Trophoblast cell (in vitro differentiated cells and primary cell): ENCODE data around the gene ANKS3.
A peak's percentile ranks its signal among the peaks of the same experiment; 100 is the strongest.

Experiments used
- DNase-seq, 2 donors: peaks; one replicate each; pipeline ENCODE4 v3.0.0-alpha.2; 2016
- H2AFZ ChIP-seq: 2 replicates; pipeline ENCODE4 v1.6.1; 2013; ENCODE audit warnings: low read length, moderate library complexity, mild to moderate bottlenecking; ENCODE audit not compliant: insufficient read depth, poor library complexity
- H2AK5ac ChIP-seq: 2 replicates; pipeline ENCODE4 v1.6.1; 2013; ENCODE audit warnings: mild to moderate bottlenecking, low read length
- H2BK120ac ChIP-seq: 2 replicates; pipeline ENCODE4 v1.6.1; 2013; ENCODE audit warnings: low read length, mild to moderate bottlenecking, moderate library complexity; ENCODE audit not compliant: insufficient read depth, poor library complexity
- H2BK12ac ChIP-seq: 2 replicates; pipeline ENCODE4 v1.6.1; 2013; ENCODE audit warnings: mild to moderate bottlenecking, low read length, moderate library complexity
- H2BK5ac ChIP-seq: 2 replicates; pipeline ENCODE4 v1.6.1; 2013; ENCODE audit warnings: low read length, low read depth, moderate library complexity, mild to moderate bottlenecking; ENCODE audit not compliant: poor library complexity
- H3K14ac ChIP-seq: 2 replicates; pipeline ENCODE4 v1.6.1; 2013; ENCODE audit warnings: mild to moderate bottlenecking, low read length
- H3K18ac ChIP-seq: 2 replicates; pipeline ENCODE4 v1.6.1; 2013; ENCODE audit warnings: mild to moderate bottlenecking, low read length
- H3K23ac ChIP-seq: 2 replicates; pipeline ENCODE4 v1.6.1; 2013; ENCODE audit warnings: low read length
- H3K27ac ChIP-seq: 2 replicates; pipeline ENCODE4 v1.5.1; 2013; ENCODE audit warnings: low read depth, mild to moderate bottlenecking, inconsistent platforms, low read length, moderate library complexity
- H3K27me3 ChIP-seq: 2 replicates; pipeline ENCODE4 v1.6.1; 2013; ENCODE audit warnings: inconsistent platforms, mild to moderate bottlenecking, low read length, moderate library complexity; ENCODE audit not compliant: insufficient read depth
- H3K36me3 ChIP-seq, 2 experiments: 1 replicate in 1 of 2; 2 replicates in 1 of 2; pipeline ENCODE4 v1.6.1; 2013; ENCODE audit warnings: low read length in 2 of 2, mild to moderate bottlenecking in 2 of 2, moderate library complexity in 1 of 2; ENCODE audit not compliant: insufficient read depth in 2 of 2, control insufficient read depth in 1 of 2
- H3K4ac ChIP-seq: 2 replicates; pipeline ENCODE4 v1.6.1; 2013; ENCODE audit warnings: low read depth, mild to moderate bottlenecking, low read length, moderate library complexity
- H3K4me1 ChIP-seq, 2 experiments: 1 replicate in 1 of 2; 2 replicates in 1 of 2; pipeline ENCODE4 v1.6.1; 2013; ENCODE audit warnings: low read length in 2 of 2, mild to moderate bottlenecking in 2 of 2, moderate library complexity in 1 of 2; ENCODE audit not compliant: insufficient read depth in 2 of 2, control insufficient read depth in 1 of 2
- H3K4me2 ChIP-seq: 2 replicates; pipeline ENCODE4 v1.6.1; 2013; ENCODE audit warnings: inconsistent platforms, mild to moderate bottlenecking, low read length, moderate library complexity
- H3K4me3 ChIP-seq: 2 replicates; pipeline ENCODE4 v1.5.1; 2013; ENCODE audit warnings: mild to moderate bottlenecking, low read depth, low read length, inconsistent platforms
- H3K79me1 ChIP-seq: one replicate; pipeline ENCODE4 v1.6.1; 2013; ENCODE audit warnings: low read length
- H3K79me2 ChIP-seq: 2 replicates; pipeline ENCODE4 v1.6.1; 2013; ENCODE audit warnings: low read length, mild to moderate bottlenecking; ENCODE audit not compliant: control insufficient read depth, insufficient read depth, poor library complexity
- H3K9ac ChIP-seq: 2 replicates; pipeline ENCODE4 v1.6.1; 2013; ENCODE audit warnings: mild to moderate bottlenecking, low read length
- H3K9me3 ChIP-seq: 2 replicates; pipeline ENCODE4 v1.6.1; 2013; ENCODE audit warnings: low read depth, mild to moderate bottlenecking, control low read depth, inconsistent platforms, low read length; ENCODE audit not compliant: insufficient read depth
- H4K12ac ChIP-seq: 2 replicates; pipeline ENCODE4 v1.6.1; 2013; ENCODE audit warnings: low read depth, mild to moderate bottlenecking, low read length, moderate library complexity
- H4K8ac ChIP-seq: 2 replicates; pipeline ENCODE4 v1.6.1; 2013; ENCODE audit warnings: low read depth, mild to moderate bottlenecking, low read length, moderate library complexity
- H4K91ac ChIP-seq: one replicate; pipeline ENCODE4 v1.6.1; 2013; ENCODE audit warnings: low read depth, mild to moderate bottlenecking, low read length, moderate library complexity
- WGBS: extraction: QIAGEN DNeasy Blood & Tissue Kit; methylation state at CpG from one replicate; pipeline ENCODE4 v1.1.7; 2013; ENCODE audit warnings: missing lambda C conversion rate; ENCODE audit not compliant: insufficient read length, insufficient coverage; ENCODE audit errors: extremely low coverage; 5-methylcytosine and 5-hydroxymethylcytosine counted together

The ANKS3 gene

DNA sequence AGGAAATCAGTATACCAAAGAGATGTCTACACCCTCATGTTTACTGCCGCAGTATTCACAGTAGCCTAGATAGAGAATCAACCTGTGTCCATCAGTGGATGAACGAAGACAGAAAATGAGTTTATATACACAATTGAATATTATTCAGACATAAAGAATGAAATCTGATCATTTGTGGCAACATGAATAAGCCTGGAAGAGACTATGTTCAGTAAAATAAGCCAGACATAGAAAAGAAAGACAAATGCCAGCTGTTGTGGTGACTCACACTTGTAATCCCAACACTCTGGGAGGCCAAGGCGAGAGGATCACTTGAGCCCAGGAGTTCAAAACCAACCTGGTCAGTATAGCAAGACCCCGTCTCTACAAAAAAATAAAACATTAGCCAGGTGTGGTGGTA, 24.6 kb downstream of the ANKS3 start:
- Histone ChIP-seq H4K91ac (no peak overlapping the region), H3K18ac (no peak overlapping the region), H4K12ac (peak overlapping the region; percentile 39), H3K4me1 (no peaks in the 10 kb centered on the region), H3K27me3 (no peaks in the 10 kb centered on the region), H2BK12ac (no peak overlapping the region), H4K8ac (no peak overlapping the region), H3K27ac (no peak overlapping the region), H3K9ac (no peak overlapping the region), H3K79me2 (no peaks in the 10 kb centered on the region), H3K4ac (no peak overlapping the region), H3K79me1 (no peaks in the 10 kb centered on the region), H3K36me3 (peaks cover 25 to 29% of the 10 kb centered on the region in 2 experiments), H3K4me3 (no peak overlapping the region), H2AK5ac (no peak overlapping the region), H2AFZ (no peak overlapping the region), H3K14ac (no peak overlapping the region), H3K4me2 (no peak overlapping the region), H2BK120ac (no peak overlapping the region), H3K23ac (no peak overlapping the region), H2BK5ac (no peak overlapping the region), H3K9me3 (peaks cover 2% of the 10 kb centered on the region)
- DNase-seq = no peak
- WGBS = no CpG with 5 or more reads among the region's 4 CpGs

DNA sequence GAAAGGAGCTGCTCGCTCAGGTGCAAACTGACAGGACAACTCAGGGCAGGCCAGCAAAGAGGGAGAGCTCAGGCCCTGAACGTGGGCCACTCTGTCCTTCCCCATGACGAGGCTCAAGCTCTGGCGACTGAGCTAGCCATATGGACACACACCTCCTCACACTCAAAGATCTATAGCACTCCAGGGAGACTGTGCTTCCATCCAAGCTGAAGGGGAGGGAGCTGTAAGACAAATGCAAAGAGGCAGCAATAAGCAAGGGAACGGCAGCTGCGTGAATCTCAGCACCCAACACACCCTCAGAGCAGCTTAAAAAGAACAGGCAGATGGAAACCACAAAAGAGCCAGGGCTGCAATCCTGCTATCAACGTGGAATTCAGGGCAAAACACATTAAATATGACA, 27.2 kb downstream of the ANKS3 start:
- H2BK120ac ChIP-seq = no peak overlapping the region
- H3K79me1 ChIP-seq = no peaks in the 10 kb centered on the region
- H2BK12ac ChIP-seq = no peak overlapping the region
- no peak overlapping the region for H2BK5ac ChIP-seq
- H3K23ac ChIP-seq = no peak overlapping the region
- no peak overlapping the region for H2AK5ac ChIP-seq
- H4K12ac ChIP-seq = no peak overlapping the region
- no peak overlapping the region for H3K18ac ChIP-seq
- no peak overlapping the region for H2AFZ ChIP-seq
- H3K14ac ChIP-seq = no peak overlapping the region
- H3K4me3 ChIP-seq = no peak overlapping the region
- no CpG with 5 or more reads among the region's 7 CpGs for WGBS
- H3K27ac ChIP-seq = no peak overlapping the region
- no peak overlapping the region for H4K8ac ChIP-seq
- peaks cover 28 to 36% of the 10 kb centered on the region in 2 experiments for H3K36me3 ChIP-seq
- H3K79me2 ChIP-seq = no peaks in the 10 kb centered on the region
- no peak overlapping the region for H3K4ac ChIP-seq
- no peaks in the 10 kb centered on the region for H3K27me3 ChIP-seq
- H3K4me1 ChIP-seq = no peaks in the 10 kb centered on the region
- H3K9ac ChIP-seq = no peak overlapping the region
- no peak overlapping the region for H4K91ac ChIP-seq
- peaks cover 5% of the 10 kb centered on the region for H3K9me3 ChIP-seq
- DNase-seq = no peak
- no peak overlapping the region for H3K4me2 ChIP-seq

DNA sequence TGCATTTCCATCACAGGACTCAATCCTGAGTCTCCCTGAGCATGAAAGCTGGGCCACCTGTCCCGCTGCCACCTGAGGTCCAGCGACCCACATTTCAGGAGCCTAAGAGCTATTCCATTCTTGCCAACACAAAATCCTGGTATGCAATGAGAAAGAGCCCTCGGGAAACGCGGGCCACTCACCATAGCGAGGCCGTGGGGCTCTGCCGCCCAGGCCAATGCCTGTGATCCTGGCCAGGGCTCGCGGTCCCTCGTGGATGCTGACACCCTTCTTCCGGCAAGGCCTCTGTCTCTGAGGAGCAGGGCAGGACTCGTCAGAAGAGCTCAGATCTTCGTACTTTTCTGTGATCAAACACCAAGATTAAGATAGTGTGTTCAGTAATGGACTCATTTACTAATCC, 29.2 kb downstream of the ANKS3 start:
- WGBS = no CpG with 5 or more reads among the region's 14 CpGs
- H2BK120ac ChIP-seq = no peak overlapping the region
- H3K27ac ChIP-seq = no peak overlapping the region
- no peak overlapping the region for H2AFZ ChIP-seq
- peaks cover 43 to 51% of the 10 kb centered on the region in 2 experiments for H3K36me3 ChIP-seq
- H3K14ac ChIP-seq = no peak overlapping the region
- H2BK5ac ChIP-seq = no peak overlapping the region
- no peaks in the 10 kb centered on the region for H3K4me1 ChIP-seq
- no peaks in the 10 kb centered on the region for H3K79me1 ChIP-seq
- H3K27me3 ChIP-seq = no peaks in the 10 kb centered on the region
- H4K12ac ChIP-seq = no peak overlapping the region
- no peak overlapping the region for H4K91ac ChIP-seq
- no peak overlapping the region for H2AK5ac ChIP-seq
- H3K18ac ChIP-seq = no peak overlapping the region
- H3K23ac ChIP-seq = no peak overlapping the region
- H2BK12ac ChIP-seq = no peak overlapping the region
- H3K9ac ChIP-seq = no peak overlapping the region
- H3K4me3 ChIP-seq = no peak overlapping the region
- H3K79me2 ChIP-seq = no peaks in the 10 kb centered on the region
- H4K8ac ChIP-seq = no peak overlapping the region
- peaks cover 3% of the 10 kb centered on the region for H3K9me3 ChIP-seq
- DNase-seq = no peak
- H3K4ac ChIP-seq = no peak overlapping the region
- no peak overlapping the region for H3K4me2 ChIP-seq

DNA sequence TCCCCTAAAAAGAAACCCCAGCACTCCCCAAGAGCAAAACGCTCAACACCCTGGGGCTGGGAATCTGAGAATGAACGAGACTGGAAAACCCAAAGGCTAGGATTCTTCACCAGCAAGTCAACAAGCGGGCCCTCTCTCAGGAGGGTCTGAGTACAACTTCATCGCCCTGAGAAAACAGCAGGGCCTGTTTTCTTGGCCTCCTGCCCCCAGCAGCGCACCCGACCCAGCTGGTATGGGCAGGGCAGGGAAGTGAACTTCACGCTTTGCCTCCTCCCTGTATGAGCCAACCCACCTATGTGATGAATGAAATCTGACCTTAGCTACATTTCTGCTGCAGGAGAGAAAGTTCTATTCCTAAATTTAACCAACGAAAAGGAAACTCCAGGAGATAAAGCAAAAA, 29.6 kb downstream of the ANKS3 start:
- Histone ChIP-seq H2AFZ (no peak overlapping the region), H2BK12ac (no peak overlapping the region), H2BK120ac (no peak overlapping the region), H3K9ac (no peak overlapping the region), H3K79me1 (no peaks in the 10 kb centered on the region), H4K12ac (no peak overlapping the region), H3K14ac (no peak overlapping the region), H3K9me3 (peaks cover 3% of the 10 kb centered on the region), H3K18ac (no peak overlapping the region), H4K8ac (no peak overlapping the region), H3K79me2 (no peaks in the 10 kb centered on the region), H3K4me3 (no peak overlapping the region), H3K4ac (no peak overlapping the region), H3K36me3 (peaks cover 44 to 50% of the 10 kb centered on the region in 2 experiments), H2AK5ac (no peak overlapping the region), H3K27me3 (no peaks in the 10 kb centered on the region), H3K23ac (no peak overlapping the region), H3K4me2 (no peak overlapping the region), H3K4me1 (no peaks in the 10 kb centered on the region), H4K91ac (no peak overlapping the region), H3K27ac (no peak overlapping the region), H2BK5ac (no peak overlapping the region)
- DNase-seq = no peak
- no CpG with 5 or more reads among the region's 8 CpGs for WGBS
